ENCODE results near the gene SLC35F4. TPM values are rescaled to one million over a fixed set of nuclear protein-coding genes. Genes with fewer than 3 reads are reported as not detected.

SLC35F4 gene
- total and polyA plus RNA-seq, 5 donors from 2014 or later, result not detected

DNA sequence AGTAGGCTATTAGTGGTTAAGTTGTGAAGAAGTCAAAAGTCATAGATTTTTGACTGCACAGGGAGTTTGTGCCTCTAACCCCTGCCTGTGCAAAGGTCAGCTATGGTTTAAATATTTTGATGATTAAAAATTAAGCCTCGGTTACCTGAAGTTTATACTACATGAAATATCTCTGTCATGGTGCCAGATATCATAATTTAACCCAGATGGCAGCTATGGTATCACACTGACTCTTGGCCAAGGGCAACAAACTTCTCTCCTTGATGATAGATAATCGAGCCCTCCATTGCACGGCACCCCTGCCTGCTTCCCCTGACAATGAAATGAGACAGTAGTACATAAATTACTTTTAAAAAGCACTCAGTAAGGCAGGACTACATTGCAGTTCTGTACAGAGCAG lies 80.8 kb downstream of the SLC35F4 start:
- Histone ChIP-seq H3K4me3 (ENCODE audit: low read depth, low read length) (no peak overlapping the region), H3K27me3 (ENCODE audit: control insufficient read depth, insufficient read depth, low read length) (no peaks in the 10 kb centered on the region), H3K9me3 (ENCODE audit: control insufficient read depth in 2 of 2, low read length in 2 of 2) (peaks cover 2 to 4% of the 10 kb centered on the region in 2 experiments), H3K27ac (ENCODE audit: insufficient read depth, low read length, poor library complexity, severe bottlenecking) (no peak overlapping the region), H3K36me3 (ENCODE audit: control insufficient read depth, insufficient read depth, low read length) (no peaks in the 10 kb centered on the region), H3K4me1 (ENCODE audit: control insufficient read depth, insufficient read depth, low read length, poor library complexity, severe bottlenecking) (no peaks in the 10 kb centered on the region)
- Mint-ChIP-seq H3K36me3 (no peaks in the 10 kb centered on the region), H3K4me3 (no peak overlapping the region), H3K27me3 (no peaks in the 10 kb centered on the region), H3K9me3 (peaks cover 0 to 44% (median 20%) of the 10 kb centered on the region in 7 donors), H3K4me1 (no peaks in the 10 kb centered on the region), H3K27ac (no peak overlapping the region)
- DNase-seq (no peak), ATAC-seq (ENCODE audit: low read depth in 2 of 2) (no peak)

DNA sequence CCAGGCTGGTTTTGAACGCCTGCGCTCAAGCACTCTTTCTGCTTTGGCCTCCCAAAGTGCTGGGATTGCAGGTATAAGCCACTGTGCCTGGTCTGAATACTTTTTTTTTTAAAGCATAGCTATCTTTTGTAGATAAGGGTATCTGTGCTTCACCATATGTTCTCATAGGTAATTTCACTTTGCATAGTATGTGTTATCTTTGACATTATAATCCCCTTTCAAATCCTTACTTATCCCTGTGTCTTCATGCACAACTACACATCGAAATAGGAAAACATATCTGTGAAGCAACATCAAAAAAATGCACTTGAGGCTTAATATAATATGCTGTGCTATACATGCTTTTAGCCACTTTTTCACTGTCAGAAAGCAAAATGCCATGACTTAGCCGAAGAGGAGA lies 94.1 kb downstream of the SLC35F4 start:
- Mint-ChIP-seq H3K27ac (no peak overlapping the region), H3K27me3 (no peaks in the 10 kb centered on the region), H3K4me1 (no peaks in the 10 kb centered on the region), H3K4me3 (no peak overlapping the region), H3K36me3 (no peaks in the 10 kb centered on the region), H3K9me3 (peaks cover 0 to 13% (median 2%) of the 10 kb centered on the region in 7 donors)
- no peaks in the 10 kb centered on the region for H3K9me3 ChIP-seq (ENCODE audit: control insufficient read depth in 2 of 2, low read length in 2 of 2)
- H3K4me1 ChIP-seq (ENCODE audit: control insufficient read depth, insufficient read depth, low read length, poor library complexity, severe bottlenecking), result no peaks in the 10 kb centered on the region
- H3K36me3 ChIP-seq (ENCODE audit: control insufficient read depth, insufficient read depth, low read length), result no peaks in the 10 kb centered on the region
- no peaks in the 10 kb centered on the region for H3K27me3 ChIP-seq (ENCODE audit: control insufficient read depth, insufficient read depth, low read length)
- H3K4me3 ChIP-seq (ENCODE audit: low read depth, low read length), result no peak overlapping the region
- DNase-seq (no peak), ATAC-seq (ENCODE audit: low read depth in 2 of 2) (no peak)
- no peak overlapping the region for H3K27ac ChIP-seq (ENCODE audit: insufficient read depth, low read length, poor library complexity, severe bottlenecking)

DNA sequence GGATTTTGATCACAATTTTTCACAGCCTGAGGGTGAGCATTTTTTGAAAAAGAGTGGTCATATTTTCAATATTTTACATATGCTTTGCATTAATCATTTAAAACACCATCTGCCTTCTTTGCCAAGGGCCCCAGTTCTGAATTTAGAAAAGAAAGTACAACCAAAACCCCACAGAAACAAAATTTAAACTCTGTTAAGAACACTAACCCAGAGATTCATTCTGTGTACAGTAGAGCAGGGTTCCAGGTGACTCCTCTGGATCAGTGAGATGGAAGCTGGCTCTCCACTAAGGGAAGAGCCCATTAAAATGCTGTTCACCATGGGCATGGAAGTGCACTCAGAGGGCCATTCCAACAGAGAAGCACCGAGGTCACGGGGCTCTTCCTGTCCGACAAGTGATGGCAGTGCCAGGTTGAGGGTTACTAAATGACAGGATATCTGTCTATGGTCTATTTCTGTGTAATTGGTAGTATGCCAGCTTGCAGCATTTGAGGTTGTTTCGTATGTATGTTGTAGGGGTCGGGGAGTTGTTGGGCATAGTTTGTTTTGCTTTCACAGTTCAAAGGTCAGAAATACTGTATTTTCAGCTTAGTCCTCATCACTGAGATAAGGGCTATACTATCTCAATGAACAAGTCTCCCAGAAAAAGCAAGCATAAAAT lies 95.9 kb downstream of the SLC35F4 start:
- Histone ChIP-seq H3K9me3 (ENCODE audit: control insufficient read depth in 2 of 2, low read length in 2 of 2) (no peaks in the 10 kb centered on the region), H3K4me3 (ENCODE audit: low read depth, low read length) (no peak overlapping the region), H3K4me1 (ENCODE audit: control insufficient read depth, insufficient read depth, low read length, poor library complexity, severe bottlenecking) (no peaks in the 10 kb centered on the region), H3K27ac (ENCODE audit: insufficient read depth, low read length, poor library complexity, severe bottlenecking) (no peak overlapping the region), H3K27me3 (ENCODE audit: control insufficient read depth, insufficient read depth, low read length) (no peaks in the 10 kb centered on the region), H3K36me3 (ENCODE audit: control insufficient read depth, insufficient read depth, low read length) (no peaks in the 10 kb centered on the region)
- H3K4me1 Mint-ChIP-seq, result no peaks in the 10 kb centered on the region
- H3K36me3 Mint-ChIP-seq, result no peaks in the 10 kb centered on the region
- no peak overlapping the region for H3K4me3 Mint-ChIP-seq
- no peak for DNase-seq
- H3K27me3 Mint-ChIP-seq, result no peaks in the 10 kb centered on the region
- peaks cover 0 to 10% (median 0%) of the 10 kb centered on the region in 7 donors for H3K9me3 Mint-ChIP-seq
- H3K27ac Mint-ChIP-seq, result no peak overlapping the region
- no peak for ATAC-seq (ENCODE audit: low read depth in 2 of 2)

DNA sequence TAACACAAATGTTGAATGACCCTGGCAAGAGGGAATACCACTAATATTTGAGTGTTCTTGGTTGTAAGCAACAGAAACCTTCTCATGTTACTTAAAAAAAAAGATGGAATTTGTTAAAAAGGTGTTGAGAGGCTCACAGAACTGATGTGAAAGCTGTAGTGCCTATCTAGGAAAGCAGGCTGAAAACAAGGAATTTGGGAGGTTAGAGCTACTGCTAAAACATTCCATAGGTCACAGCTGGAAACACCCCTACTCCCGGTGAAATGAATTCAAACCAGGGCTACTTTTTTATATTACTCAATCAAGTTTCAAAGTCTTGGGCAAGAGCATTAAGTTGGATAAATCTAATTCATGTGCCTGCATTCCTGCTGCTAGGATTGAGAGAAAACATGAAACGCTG lies 104.1 kb downstream of the SLC35F4 start:
- no peak overlapping the region for H3K4me3 Mint-ChIP-seq
- H3K27ac ChIP-seq (ENCODE audit: insufficient read depth, low read length, poor library complexity, severe bottlenecking), result no peak overlapping the region
- no peaks in the 10 kb centered on the region for H3K27me3 ChIP-seq (ENCODE audit: control insufficient read depth, insufficient read depth, low read length)
- H3K4me3 ChIP-seq (ENCODE audit: low read depth, low read length), result no peak overlapping the region
- no peaks in the 10 kb centered on the region for H3K9me3 ChIP-seq (ENCODE audit: control insufficient read depth in 2 of 2, low read length in 2 of 2)
- ATAC-seq (ENCODE audit: low read depth in 2 of 2), result no peak
- H3K36me3 Mint-ChIP-seq, result no peaks in the 10 kb centered on the region
- no peak for DNase-seq
- H3K27me3 Mint-ChIP-seq, result no peaks in the 10 kb centered on the region
- peaks cover 0 to 11% (median 0%) of the 10 kb centered on the region in 7 donors for H3K9me3 Mint-ChIP-seq
- no peaks in the 10 kb centered on the region for H3K4me1 ChIP-seq (ENCODE audit: control insufficient read depth, insufficient read depth, low read length, poor library complexity, severe bottlenecking)
- H3K36me3 ChIP-seq (ENCODE audit: control insufficient read depth, insufficient read depth, low read length), result no peaks in the 10 kb centered on the region
- H3K27ac Mint-ChIP-seq, result no peak overlapping the region
- H3K4me1 Mint-ChIP-seq, result no peaks in the 10 kb centered on the region

DNA sequence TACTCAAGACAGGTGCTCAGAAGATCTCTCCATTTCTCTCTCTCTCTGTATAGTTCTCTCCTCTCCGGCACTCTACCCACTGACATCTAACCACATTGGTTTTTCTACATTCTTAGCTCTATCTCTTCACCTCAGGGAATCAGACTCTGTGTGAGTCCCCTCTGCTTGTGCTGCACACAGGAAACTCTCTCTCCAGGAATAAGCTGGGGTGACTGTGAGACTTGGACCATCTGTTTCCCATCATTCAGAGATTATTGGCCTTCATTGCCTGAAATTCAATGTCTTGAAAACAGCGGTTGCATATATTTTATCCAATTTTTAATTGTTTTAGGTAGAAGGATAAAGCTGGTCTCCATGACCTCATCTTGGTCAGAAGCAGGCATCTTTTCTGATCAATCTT lies 105.0 kb downstream of the SLC35F4 start:
- no peak overlapping the region for H3K4me3 ChIP-seq (ENCODE audit: low read depth, low read length)
- H3K27ac Mint-ChIP-seq, result no peak overlapping the region
- H3K4me1 Mint-ChIP-seq, result no peaks in the 10 kb centered on the region
- ATAC-seq (ENCODE audit: low read depth in 2 of 2), result no peak
- no peaks in the 10 kb centered on the region for H3K36me3 Mint-ChIP-seq
- H3K36me3 ChIP-seq (ENCODE audit: control insufficient read depth, insufficient read depth, low read length), result no peaks in the 10 kb centered on the region
- H3K27me3 ChIP-seq (ENCODE audit: control insufficient read depth, insufficient read depth, low read length), result no peaks in the 10 kb centered on the region
- H3K9me3 Mint-ChIP-seq, result peaks cover 0 to 11% (median 1%) of the 10 kb centered on the region in 7 donors
- DNase-seq, result no peak
- H3K27ac ChIP-seq (ENCODE audit: insufficient read depth, low read length, poor library complexity, severe bottlenecking), result no peak overlapping the region
- no peaks in the 10 kb centered on the region for H3K4me1 ChIP-seq (ENCODE audit: control insufficient read depth, insufficient read depth, low read length, poor library complexity, severe bottlenecking)
- no peaks in the 10 kb centered on the region for H3K9me3 ChIP-seq (ENCODE audit: control insufficient read depth in 2 of 2, low read length in 2 of 2)
- no peaks in the 10 kb centered on the region for H3K27me3 Mint-ChIP-seq
- H3K4me3 Mint-ChIP-seq, result no peak overlapping the region

DNA sequence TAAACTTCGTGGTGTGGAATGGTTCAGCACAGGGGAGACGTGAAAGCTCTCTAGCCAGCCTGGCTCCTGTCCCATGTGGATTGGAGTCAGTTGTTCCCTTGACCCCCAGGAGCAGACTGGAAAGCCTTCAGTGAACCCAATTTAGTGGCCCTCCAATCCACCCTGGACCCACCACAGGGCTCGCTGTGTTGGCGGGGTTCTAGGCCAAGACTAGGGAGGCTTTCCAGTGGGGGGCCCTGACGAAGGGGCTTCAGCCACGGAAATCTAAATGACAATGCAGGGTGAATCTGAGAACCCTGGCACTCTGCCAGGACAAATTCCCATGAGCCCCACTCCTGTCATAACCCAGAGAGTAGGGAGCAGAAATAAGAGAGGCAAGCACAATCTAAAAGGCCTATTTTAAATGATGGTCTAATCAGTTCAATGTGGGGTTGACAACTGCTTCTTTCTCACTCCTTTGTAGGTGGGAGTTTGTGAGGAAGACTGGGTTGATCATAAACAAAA lies 110.8 kb downstream of the SLC35F4 start:
- Mint-ChIP-seq H3K4me1 (no peaks in the 10 kb centered on the region), H3K36me3 (no peaks in the 10 kb centered on the region), H3K4me3 (no peak overlapping the region), H3K27me3 (no peaks in the 10 kb centered on the region), H3K9me3 (peaks cover 0 to 7% (median 0%) of the 10 kb centered on the region in 7 donors), H3K27ac (no peak overlapping the region)
- no peaks in the 10 kb centered on the region for H3K4me1 ChIP-seq (ENCODE audit: control insufficient read depth, insufficient read depth, low read length, poor library complexity, severe bottlenecking)
- H3K4me3 ChIP-seq (ENCODE audit: low read depth, low read length), result no peak overlapping the region
- no peaks in the 10 kb centered on the region for H3K9me3 ChIP-seq (ENCODE audit: control insufficient read depth in 2 of 2, low read length in 2 of 2)
- ATAC-seq (ENCODE audit: low read depth in 2 of 2), result no peak
- no peaks in the 10 kb centered on the region for H3K36me3 ChIP-seq (ENCODE audit: control insufficient read depth, insufficient read depth, low read length)
- no peak for DNase-seq
- H3K27me3 ChIP-seq (ENCODE audit: control insufficient read depth, insufficient read depth, low read length), result no peaks in the 10 kb centered on the region
- H3K27ac ChIP-seq (ENCODE audit: insufficient read depth, low read length, poor library complexity, severe bottlenecking), result no peak overlapping the region

DNA sequence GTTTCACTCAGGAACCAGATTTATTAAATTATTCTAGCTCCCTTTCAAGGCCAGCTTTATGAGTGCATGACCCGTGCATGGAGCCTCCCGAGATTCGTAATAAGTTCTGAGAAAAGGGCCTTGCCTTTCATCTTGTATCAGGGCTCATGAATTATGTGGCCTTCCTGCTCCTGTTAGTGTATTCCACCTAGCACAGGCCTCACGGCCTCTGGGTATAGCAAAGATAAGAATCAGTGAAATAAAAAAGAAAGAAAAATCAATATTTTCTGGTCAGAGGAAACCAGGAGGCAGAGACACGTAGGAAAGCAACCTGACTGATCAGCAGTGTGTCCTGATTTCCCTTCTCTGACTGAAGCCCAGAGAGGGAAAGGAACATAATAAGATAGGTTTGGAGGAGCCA lies 111.4 kb downstream of the SLC35F4 start:
- Histone ChIP-seq H3K27ac (ENCODE audit: insufficient read depth, low read length, poor library complexity, severe bottlenecking) (no peak overlapping the region), H3K36me3 (ENCODE audit: control insufficient read depth, insufficient read depth, low read length) (no peaks in the 10 kb centered on the region), H3K27me3 (ENCODE audit: control insufficient read depth, insufficient read depth, low read length) (no peaks in the 10 kb centered on the region), H3K4me3 (ENCODE audit: low read depth, low read length) (no peak overlapping the region), H3K4me1 (ENCODE audit: control insufficient read depth, insufficient read depth, low read length, poor library complexity, severe bottlenecking) (no peaks in the 10 kb centered on the region), H3K9me3 (ENCODE audit: control insufficient read depth in 2 of 2, low read length in 2 of 2) (no peaks in the 10 kb centered on the region)
- DNase-seq (no peak), ATAC-seq (ENCODE audit: low read depth in 2 of 2) (no peak)
- Mint-ChIP-seq H3K4me3 (no peak overlapping the region), H3K27me3 (no peaks in the 10 kb centered on the region), H3K4me1 (no peaks in the 10 kb centered on the region), H3K9me3 (peaks cover 0 to 5% (median 0%) of the 10 kb centered on the region in 7 donors), H3K27ac (no peak overlapping the region), H3K36me3 (no peaks in the 10 kb centered on the region)

DNA sequence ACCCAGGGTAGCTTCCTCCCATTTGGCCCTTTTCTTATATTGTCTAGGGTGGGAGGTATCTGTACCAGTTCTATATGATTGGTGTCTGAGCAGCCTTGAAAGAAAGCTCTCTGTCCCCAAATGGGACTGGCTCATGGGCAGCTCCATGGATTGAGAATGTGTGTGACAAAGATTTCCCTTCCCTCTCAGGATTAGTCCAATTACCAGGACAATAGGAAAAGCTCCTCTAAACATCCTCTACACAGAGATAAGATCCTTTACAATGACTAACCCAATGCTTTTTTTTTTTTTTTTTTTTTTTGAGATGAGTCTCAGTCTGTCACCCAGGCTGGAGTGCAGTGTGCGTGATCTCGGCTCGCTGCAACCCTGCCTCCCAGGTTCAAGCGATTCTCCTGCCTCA lies 112.1 kb downstream of the SLC35F4 start:
- no peaks in the 10 kb centered on the region for H3K36me3 ChIP-seq (ENCODE audit: control insufficient read depth, insufficient read depth, low read length)
- no peak overlapping the region for H3K27ac ChIP-seq (ENCODE audit: insufficient read depth, low read length, poor library complexity, severe bottlenecking)
- Mint-ChIP-seq H3K4me1 (no peaks in the 10 kb centered on the region), H3K36me3 (no peaks in the 10 kb centered on the region), H3K9me3 (peaks cover 0 to 5% (median 0%) of the 10 kb centered on the region in 7 donors), H3K27ac (no peak overlapping the region), H3K4me3 (no peak overlapping the region), H3K27me3 (no peaks in the 10 kb centered on the region)
- H3K27me3 ChIP-seq (ENCODE audit: control insufficient read depth, insufficient read depth, low read length), result no peaks in the 10 kb centered on the region
- no peaks in the 10 kb centered on the region for H3K4me1 ChIP-seq (ENCODE audit: control insufficient read depth, insufficient read depth, low read length, poor library complexity, severe bottlenecking)
- no peaks in the 10 kb centered on the region for H3K9me3 ChIP-seq (ENCODE audit: control insufficient read depth in 2 of 2, low read length in 2 of 2)
- no peak overlapping the region for H3K4me3 ChIP-seq (ENCODE audit: low read depth, low read length)
- ATAC-seq (ENCODE audit: low read depth in 2 of 2) (no peak), DNase-seq (no peak)

Data from CD4-positive, CD25-positive, alpha-beta regulatory T cell (primary cell).